IMR-90 (cell line): ENCODE measurements around the gene ROBO1. TPM values are rescaled to one million over a fixed set of nuclear protein-coding genes. Genes with fewer than 3 reads are reported as not detected.
A peak's percentile ranks its signal among the peaks of the same experiment; 100 is the strongest.

ENCODE experiments used
- ATAC-seq: fragments of 200-7000 bp; cut with Tn5 transposase; 2 replicates; pipeline ENCODE4 v1.9.1; 2020; ENCODE audit warnings: low read depth, mild to moderate bottlenecking, moderate library complexity
- BruUV-seq: library from RNA; stranded (reverse); fragments of 400-500 nt; replicated peaks from 2 replicates; lab custom pipeline; 2021; lab: Mats Ljungman, UMichigan
- CTCF ChIA-PET: fragments of 300-600 bp; formaldehyde crosslinking; extraction: SDS; loops from one replicate; lab custom pipeline; 2021; ENCODE audit warnings: antibody characterized with exemption; lab: Yijun Ruan, JAX
- POLR2A ChIA-PET: fragments of 300-600 bp; sonication (Branson Sonifier 250); formaldehyde crosslinking; loops from one replicate; lab custom pipeline; 2022; ENCODE audit warnings: antibody characterized with exemption; ENCODE audit not compliant: unreplicated experiment; lab: Charles Lee
- DNase-seq: peaks from one replicate; pipeline ENCODE4 v3.0.0; 2013
- H2AFZ ChIP-seq: replicated peaks from 2 replicates; pipeline ENCODE3; 2013; ENCODE audit warnings: low read length, mild to moderate bottlenecking; ENCODE audit not compliant: poor library complexity
- H2AK5ac ChIP-seq: 2 replicates; pipeline ENCODE4 v1.6.1; 2013; ENCODE audit warnings: low read depth, low read length, inconsistent platforms
- H2AK9ac ChIP-seq: replicated peaks from 2 replicates; pipeline ENCODE3; 2013; ENCODE audit warnings: mild to moderate bottlenecking, low read depth, low read length, moderate library complexity; ENCODE audit not compliant: poor library complexity
- H2BK120ac ChIP-seq: 2 replicates; pipeline ENCODE4 v1.6.1; 2013; ENCODE audit warnings: low read depth, low read length, inconsistent platforms
- H2BK15ac ChIP-seq: 3 replicates; pipeline ENCODE4 v1.6.1; 2013; ENCODE audit warnings: low read depth, low read length, inconsistent platforms
- H2BK20ac ChIP-seq: 2 replicates; pipeline ENCODE4 v1.6.1; 2013; ENCODE audit warnings: low read depth, mild to moderate bottlenecking, inconsistent platforms, low read length, moderate library complexity
- H2BK5ac ChIP-seq: 2 replicates; pipeline ENCODE4 v1.6.1; 2013; ENCODE audit warnings: mild to moderate bottlenecking, low read depth, low read length, inconsistent platforms; ENCODE audit not compliant: poor library complexity, severe bottlenecking
- H3K14ac ChIP-seq: replicated peaks from 2 replicates; pipeline ENCODE4 v1.6.1; 2013; ENCODE audit warnings: low read depth, low read length, inconsistent platforms
- H3K18ac ChIP-seq: 2 replicates; pipeline ENCODE4 v1.6.1; 2013; ENCODE audit warnings: low read depth, low read length, control low read depth
- H3K23ac ChIP-seq: 2 replicates; pipeline ENCODE4 v1.6.1; 2013; ENCODE audit warnings: low read depth, low read length, inconsistent platforms
- H3K27ac ChIP-seq: 2 replicates; pipeline ENCODE4 v1.5.1; 2013; ENCODE audit warnings: mild to moderate bottlenecking, control low read depth, low read length; ENCODE audit not compliant: insufficient read depth
- H3K27me3 ChIP-seq: 2 replicates; pipeline ENCODE4 v1.6.1; 2013; ENCODE audit warnings: low read length; ENCODE audit not compliant: control insufficient read depth, insufficient read depth
- H3K36me3 ChIP-seq: 2 replicates; pipeline ENCODE4 v1.6.1; 2013; ENCODE audit warnings: low read length, mixed read lengths; ENCODE audit not compliant: control insufficient read depth, insufficient read depth
- H3K4ac ChIP-seq: 2 replicates; pipeline ENCODE4 v1.6.1; 2013; ENCODE audit warnings: low read depth, low read length, inconsistent platforms
- H3K4me1 ChIP-seq: 2 replicates; pipeline ENCODE4 v1.6.1; 2013; ENCODE audit warnings: low read length, mixed read lengths; ENCODE audit not compliant: control insufficient read depth, insufficient read depth
- H3K4me2 ChIP-seq: 2 replicates; pipeline ENCODE4 v1.6.1; 2013; ENCODE audit warnings: low read depth, mild to moderate bottlenecking, control low read depth, low read length, moderate library complexity
- H3K4me3 ChIP-seq: 2 replicates; pipeline ENCODE4 v1.5.1; 2013; ENCODE audit warnings: low read depth, mild to moderate bottlenecking, control low read depth, low read length, moderate library complexity; ENCODE audit not compliant: insufficient read depth
- H3K56ac ChIP-seq: 2 replicates; pipeline ENCODE4 v1.6.1; 2013; ENCODE audit warnings: low read length, inconsistent platforms; ENCODE audit not compliant: insufficient read depth; ENCODE audit errors: extremely low read depth
- H3K79me1 ChIP-seq, 2 experiments: 2 replicates each; pipeline ENCODE4 v1.6.1; 2013; ENCODE audit warnings: low read length in 2 of 2, inconsistent platforms in 1 of 2, low read depth in 1 of 2
- H3K9ac ChIP-seq: 2 replicates; pipeline ENCODE4 v1.6.1; 2013; ENCODE audit warnings: low read depth, low read length, control low read depth
- H3K9me1 ChIP-seq: 2 replicates; pipeline ENCODE4 v1.6.1; 2013; ENCODE audit warnings: low read length, inconsistent platforms; ENCODE audit not compliant: insufficient read depth
- H3K9me3 ChIP-seq: 2 replicates; pipeline ENCODE4 v1.6.1; 2013; ENCODE audit warnings: low read length; ENCODE audit not compliant: control insufficient read depth, insufficient read depth
- H4K20me1 ChIP-seq: 2 replicates; pipeline ENCODE4 v1.6.1; 2013; ENCODE audit warnings: low read length, inconsistent platforms; ENCODE audit not compliant: insufficient read depth
- H4K5ac ChIP-seq: 2 replicates; pipeline ENCODE4 v1.6.1; 2013; ENCODE audit warnings: mild to moderate bottlenecking, low read depth, low read length, control low read depth
- H4K8ac ChIP-seq, 2 experiments: 2 replicates each; pipeline ENCODE4 v1.6.1; 2013; ENCODE audit warnings: low read depth in 2 of 2, low read length in 2 of 2, control low read depth in 1 of 2, inconsistent platforms in 1 of 2
- H4K91ac ChIP-seq: 2 replicates; pipeline ENCODE4 v1.6.1; 2013; ENCODE audit warnings: low read depth, low read length, inconsistent platforms; ENCODE audit not compliant: insufficient read depth
- CEBPB ChIP-seq: IDR thresholded peaks from 2 replicates; pipeline ENCODE4 v1.6.1; 2012; ENCODE audit warnings: low read depth, low read length, improper control_type of control experiment
- CHD1 ChIP-seq: IDR thresholded peaks from 2 replicates; pipeline ENCODE4 v1.6.1; 2012; ENCODE audit warnings: low read depth, low read length, improper control_type of control experiment
- FOS ChIP-seq: fragments of 150-350 bp; IDR thresholded peaks from 2 replicates; pipeline ENCODE4 v1.6.1; 2016; ENCODE audit warnings: low read depth, low read length
- MAFK ChIP-seq: IDR thresholded peaks from 2 replicates; pipeline ENCODE4 v1.6.1; 2012; ENCODE audit warnings: low read depth, low read length, improper control_type of control experiment
- MAZ ChIP-seq: IDR thresholded peaks from 2 replicates; pipeline ENCODE4 v1.6.1; 2012; ENCODE audit warnings: low read depth, mild to moderate bottlenecking, low read length, improper control_type of control experiment, moderate library complexity, borderline replicate concordance
- NFE2L2 ChIP-seq: fragments of 150-350 bp; IDR thresholded peaks from 2 replicates; pipeline ENCODE4 v1.6.1; 2016; ENCODE audit warnings: low read depth, mild to moderate bottlenecking, low read length
- POLR2A ChIP-seq: IDR thresholded peaks from 2 replicates; pipeline ENCODE4 v1.6.1; 2012; ENCODE audit warnings: mild to moderate bottlenecking, low read depth, low read length
- RCOR1 ChIP-seq: IDR thresholded peaks from 2 replicates; pipeline ENCODE4 v1.6.1; 2012; ENCODE audit warnings: mild to moderate bottlenecking, low read length, improper control_type of control experiment; ENCODE audit not compliant: insufficient replicate concordance
- RFX5 ChIP-seq: IDR thresholded peaks from 2 replicates; pipeline ENCODE4 v1.8.0; 2012; ENCODE audit warnings: low read depth, mild to moderate bottlenecking, low read length, moderate library complexity
- SMC3 ChIP-seq: fragments of 150-350 bp; IDR thresholded peaks from 2 replicates; pipeline ENCODE4 v1.6.1; 2016; ENCODE audit warnings: low read depth, mild to moderate bottlenecking, antibody characterized with exemption, low read length, moderate library complexity
- WGBS, 2 experiments: methylation state at CpG; one replicate each; pipeline versions ENCODE4 v1.1.5 to v1.1.7; 2013; ENCODE audit warnings: missing lambda C conversion rate in 2 of 2; ENCODE audit not compliant: insufficient read length in 1 of 2; ENCODE audit errors: extremely low coverage in 2 of 2; 5-methylcytosine and 5-hydroxymethylcytosine counted together
- dilution Hi-C: fragments of 300-500 bp; cut with HindIII; formaldehyde crosslinking; loops from one replicate; pipeline ENCODE4 v1.14.3; 2018; ENCODE audit warnings: low sequenced_read_pairs; ENCODE audit not compliant: unreplicated experiment
- in situ Hi-C: fragments of 300-500 bp; cut with MboI; formaldehyde crosslinking; loops from 3 replicates; pipeline ENCODE4 v1.14.3; 2019; ENCODE audit warnings: low sequenced_read_pairs, inconsistent platforms, mixed read lengths
- intact Hi-C: fragments of 100-400 bp; cut with micrococcal nuclease; formaldehyde crosslinking; loops from 2 replicates; pipeline ENCODE4 v1.10.0; 2022
- polyA plus RNA-seq, 3 experiments: library from polyadenylated mRNA; depleted of rRNA; stranded (reverse); fragments of >200 nt; gene quantifications; 2 replicates each; pipeline ENCODE4 v1.2.3, GENCODE V29; 2012; ENCODE audit warnings: low replicate concordance in 1 of 3
- total RNA-seq: library from RNA; depleted of rRNA; stranded (reverse); fragments of >200 nt; gene quantifications from 2 replicates; pipeline ENCODE4 v1.2.3, GENCODE V29; 2012
- TF ChIP-seq, protein P1 (sequence below): conservative IDR thresholded peaks from 2 replicates; pipeline ENCODE4 v1.5.1; 2012; ENCODE audit warnings: mild to moderate bottlenecking, low read depth, low read length, improper control_type of control experiment
- TF ChIP-seq, protein P2 (sequence below): fragments of 150-350 bp; IDR thresholded peaks from 2 replicates; pipeline ENCODE4 v1.6.1; 2016; ENCODE audit warnings: low read depth, mild to moderate bottlenecking, low read length, moderate library complexity, borderline replicate concordance
- TF ChIP-seq, protein P3 (sequence below): fragments of 150-350 bp; IDR thresholded peaks from 2 replicates; pipeline ENCODE4 v1.6.1; 2017; ENCODE audit warnings: mild to moderate bottlenecking, antibody characterized with exemption, low read length, low read depth

The ROBO1 gene
- total and polyA plus RNA-seq, 2 of the 4 experiments (the other 2 are of a cell fraction) = 24.1 to 53.9 TPM

DNA sequence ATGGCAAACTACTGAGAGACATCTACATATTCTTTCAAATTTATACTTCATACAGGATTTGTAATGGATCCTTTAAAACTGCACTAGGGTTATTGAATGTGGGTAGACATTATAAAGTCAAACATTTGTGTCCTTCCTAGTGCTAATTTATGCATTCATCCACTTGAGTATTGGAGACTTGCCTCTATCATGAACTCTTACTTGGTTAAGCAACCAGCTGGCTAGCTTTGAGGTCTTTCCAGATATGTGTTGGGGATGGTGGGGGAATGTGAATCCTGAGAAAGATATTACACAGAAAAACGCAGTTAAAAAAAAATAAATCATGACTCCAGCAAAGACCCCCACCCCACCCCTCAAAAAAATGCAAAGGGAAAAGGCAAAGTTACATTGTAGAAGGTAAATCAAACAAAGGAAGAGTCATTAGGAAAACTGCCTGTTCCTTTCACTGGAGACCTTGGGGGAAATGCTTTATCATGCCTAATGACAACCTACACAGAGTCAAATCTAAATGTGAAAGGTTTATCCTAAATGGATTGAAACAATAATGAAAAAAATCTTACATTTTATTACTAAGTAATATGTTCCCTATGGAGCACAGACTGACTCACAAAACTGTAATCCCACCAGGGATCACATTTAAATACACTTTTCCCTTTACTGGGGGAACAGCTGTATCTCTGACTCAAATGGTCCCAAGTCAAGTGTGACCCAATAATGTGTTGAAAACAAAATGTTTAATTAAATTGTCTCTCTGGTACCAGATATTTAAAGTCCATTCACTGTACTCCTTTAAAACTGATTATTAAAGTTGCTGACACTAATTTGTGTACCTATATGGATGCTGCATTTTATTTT lies 522.3 kb downstream of the ROBO1 start (continued):
- TF ChIP-seq RCOR1 = no peak

DNA sequence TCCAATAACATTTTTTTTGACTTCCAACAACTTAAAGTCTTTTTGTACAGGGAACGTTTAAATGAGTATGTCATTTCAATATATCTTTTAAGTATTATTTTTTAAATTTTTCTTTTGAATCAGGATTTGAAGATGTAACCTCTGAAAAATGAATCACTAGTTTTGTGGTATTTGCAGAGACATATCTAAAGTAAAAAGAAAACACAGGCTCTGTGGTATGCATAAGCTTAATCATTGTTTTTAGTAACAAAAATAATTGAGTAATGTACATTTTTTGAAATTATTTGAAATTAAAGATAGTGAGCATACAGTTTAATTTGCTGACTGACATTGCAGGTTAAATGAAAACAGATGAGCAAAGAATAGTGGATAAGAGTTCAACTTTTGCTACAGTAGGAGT lies 531.3 kb downstream of the ROBO1 start:
- BruUV-seq = no TSS peak
- no peak overlapping the region for H2BK15ac ChIP-seq
- no peak overlapping the region for H2BK20ac ChIP-seq
- no peak overlapping the region for H3K4me3 ChIP-seq
- no peaks in the 10 kb centered on the region for H3K27me3 ChIP-seq
- H2AK9ac ChIP-seq = no peak overlapping the region
- H2BK120ac ChIP-seq = no peak overlapping the region
- H4K5ac ChIP-seq = no peak overlapping the region
- intact Hi-C loops = loop anchor here (10.0 kb wide), 1 partner anchor 132 kb away; no protein-coding TSS in a partner anchor
- no peak overlapping the region for H2AFZ ChIP-seq
- ChIA-PET CTCF (no interaction called here), POLR2A (no interaction called here)
- DNase-seq (peak; percentile 32), ATAC-seq (peak; percentile 62)
- no peak overlapping the region for H3K9ac ChIP-seq
- no peaks in the 10 kb centered on the region for H3K4me1 ChIP-seq
- no peaks in the 10 kb centered on the region for H4K20me1 ChIP-seq
- H3K9me3 ChIP-seq = no peaks in the 10 kb centered on the region
- no peaks in the 10 kb centered on the region for H3K36me3 ChIP-seq
- H3K9me1 ChIP-seq = no peaks in the 10 kb centered on the region
- no peak overlapping the region for H3K4ac ChIP-seq
- no peak overlapping the region for H3K4me2 ChIP-seq
- no peak overlapping the region for H3K18ac ChIP-seq
- H3K23ac ChIP-seq = no peak overlapping the region
- no peaks in the 10 kb centered on the region for H3K79me1 ChIP-seq
- dilution Hi-C loops = no loop called here
- H2BK5ac ChIP-seq = no peak overlapping the region
- no peak overlapping the region for H3K56ac ChIP-seq
- no peak overlapping the region for H2AK5ac ChIP-seq
- no peak overlapping the region for H4K91ac ChIP-seq
- WGBS, 2 experiments = no CpG with 5 or more reads among the region's 1 CpG
- in situ Hi-C loops = no loop called here
- no peak overlapping the region for H4K8ac ChIP-seq
- no peak overlapping the region for H3K14ac ChIP-seq
- no peak overlapping the region for H3K27ac ChIP-seq
- TF ChIP-seq, protein P1, sequence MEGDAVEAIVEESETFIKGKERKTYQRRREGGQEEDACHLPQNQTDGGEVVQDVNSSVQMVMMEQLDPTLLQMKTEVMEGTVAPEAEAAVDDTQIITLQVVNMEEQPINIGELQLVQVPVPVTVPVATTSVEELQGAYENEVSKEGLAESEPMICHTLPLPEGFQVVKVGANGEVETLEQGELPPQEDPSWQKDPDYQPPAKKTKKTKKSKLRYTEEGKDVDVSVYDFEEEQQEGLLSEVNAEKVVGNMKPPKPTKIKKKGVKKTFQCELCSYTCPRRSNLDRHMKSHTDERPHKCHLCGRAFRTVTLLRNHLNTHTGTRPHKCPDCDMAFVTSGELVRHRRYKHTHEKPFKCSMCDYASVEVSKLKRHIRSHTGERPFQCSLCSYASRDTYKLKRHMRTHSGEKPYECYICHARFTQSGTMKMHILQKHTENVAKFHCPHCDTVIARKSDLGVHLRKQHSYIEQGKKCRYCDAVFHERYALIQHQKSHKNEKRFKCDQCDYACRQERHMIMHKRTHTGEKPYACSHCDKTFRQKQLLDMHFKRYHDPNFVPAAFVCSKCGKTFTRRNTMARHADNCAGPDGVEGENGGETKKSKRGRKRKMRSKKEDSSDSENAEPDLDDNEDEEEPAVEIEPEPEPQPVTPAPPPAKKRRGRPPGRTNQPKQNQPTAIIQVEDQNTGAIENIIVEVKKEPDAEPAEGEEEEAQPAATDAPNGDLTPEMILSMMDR = no peak
- no peak for TF ChIP-seq FOS
- TF ChIP-seq, protein P2, sequence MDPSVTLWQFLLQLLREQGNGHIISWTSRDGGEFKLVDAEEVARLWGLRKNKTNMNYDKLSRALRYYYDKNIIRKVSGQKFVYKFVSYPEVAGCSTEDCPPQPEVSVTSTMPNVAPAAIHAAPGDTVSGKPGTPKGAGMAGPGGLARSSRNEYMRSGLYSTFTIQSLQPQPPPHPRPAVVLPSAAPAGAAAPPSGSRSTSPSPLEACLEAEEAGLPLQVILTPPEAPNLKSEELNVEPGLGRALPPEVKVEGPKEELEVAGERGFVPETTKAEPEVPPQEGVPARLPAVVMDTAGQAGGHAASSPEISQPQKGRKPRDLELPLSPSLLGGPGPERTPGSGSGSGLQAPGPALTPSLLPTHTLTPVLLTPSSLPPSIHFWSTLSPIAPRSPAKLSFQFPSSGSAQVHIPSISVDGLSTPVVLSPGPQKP = no peak
- TF ChIP-seq MAFK = no peak
- TF ChIP-seq CHD1 = no peak
- TF ChIP-seq RFX5 = no peak
- no peak for TF ChIP-seq SMC3
- no peak for TF ChIP-seq POLR2A
- no peak for TF ChIP-seq MAZ
- no peak for TF ChIP-seq RCOR1
- TF ChIP-seq NFE2L2 = no peak
- no peak for TF ChIP-seq CEBPB
- TF ChIP-seq, protein P3, sequence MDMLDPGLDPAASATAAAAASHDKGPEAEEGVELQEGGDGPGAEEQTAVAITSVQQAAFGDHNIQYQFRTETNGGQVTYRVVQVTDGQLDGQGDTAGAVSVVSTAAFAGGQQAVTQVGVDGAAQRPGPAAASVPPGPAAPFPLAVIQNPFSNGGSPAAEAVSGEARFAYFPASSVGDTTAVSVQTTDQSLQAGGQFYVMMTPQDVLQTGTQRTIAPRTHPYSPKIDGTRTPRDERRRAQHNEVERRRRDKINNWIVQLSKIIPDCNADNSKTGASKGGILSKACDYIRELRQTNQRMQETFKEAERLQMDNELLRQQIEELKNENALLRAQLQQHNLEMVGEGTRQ = no peak
